ENCODE measurements around the gene CITED2. TPM values are rescaled to one million over a fixed set of nuclear protein-coding genes. Genes with fewer than 3 reads are reported as not detected.
A peak's percentile ranks its signal among the peaks of the same experiment; 100 is the strongest.

Gene CITED2
- total RNA-seq, 4 donors from 2014 or later, result 103 to 553 (median 336) TPM

DNA sequence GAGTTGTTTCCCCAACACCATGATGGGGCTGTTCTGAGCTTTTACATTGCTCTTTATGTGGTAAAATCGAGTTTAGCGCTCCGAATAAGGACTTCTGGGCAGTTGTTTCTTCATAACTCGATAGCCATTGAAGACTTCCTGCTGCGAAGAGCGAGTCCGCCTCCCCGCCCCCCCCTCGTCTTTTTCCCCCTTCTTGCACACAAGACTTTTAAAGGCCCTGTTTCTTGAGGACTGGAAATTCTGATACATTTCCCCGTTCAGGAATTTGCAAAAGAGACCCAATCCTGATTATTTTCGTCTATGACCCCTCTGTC, 1.5 kb upstream of the CITED2 start:
- Histone ChIP-seq H3K36me3 (peaks cover 0 to 18% of the 10 kb centered on the region in 2 donors), H3K27ac (peak overlapping the region; percentile 90 to 97 (median 96)), H3K4me3 (peak overlapping the region; percentile 79), H3K27me3 (no peaks in the 10 kb centered on the region), H3K4me1 (peaks cover 0 to 20% (median 0%) of the 10 kb centered on the region in 3 donors), H3K9me3 (no peaks in the 10 kb centered on the region)
- WGBS, 2 donors (ENCODE audit: low coverage in 1 of 2), result 0 to 7% methylated on average over 6 to 9 of the region's 11 CpGs
- TF ChIP-seq EP300 (IDR thresholded peaks at IDR 0.05) (no peak), POLR2A (IDR thresholded peaks at IDR 0.05) (no peak), POLR2AphosphoS5 (IDR thresholded peaks at IDR 0.05) (no peak)
- TF ChIP-seq, protein P1, sequence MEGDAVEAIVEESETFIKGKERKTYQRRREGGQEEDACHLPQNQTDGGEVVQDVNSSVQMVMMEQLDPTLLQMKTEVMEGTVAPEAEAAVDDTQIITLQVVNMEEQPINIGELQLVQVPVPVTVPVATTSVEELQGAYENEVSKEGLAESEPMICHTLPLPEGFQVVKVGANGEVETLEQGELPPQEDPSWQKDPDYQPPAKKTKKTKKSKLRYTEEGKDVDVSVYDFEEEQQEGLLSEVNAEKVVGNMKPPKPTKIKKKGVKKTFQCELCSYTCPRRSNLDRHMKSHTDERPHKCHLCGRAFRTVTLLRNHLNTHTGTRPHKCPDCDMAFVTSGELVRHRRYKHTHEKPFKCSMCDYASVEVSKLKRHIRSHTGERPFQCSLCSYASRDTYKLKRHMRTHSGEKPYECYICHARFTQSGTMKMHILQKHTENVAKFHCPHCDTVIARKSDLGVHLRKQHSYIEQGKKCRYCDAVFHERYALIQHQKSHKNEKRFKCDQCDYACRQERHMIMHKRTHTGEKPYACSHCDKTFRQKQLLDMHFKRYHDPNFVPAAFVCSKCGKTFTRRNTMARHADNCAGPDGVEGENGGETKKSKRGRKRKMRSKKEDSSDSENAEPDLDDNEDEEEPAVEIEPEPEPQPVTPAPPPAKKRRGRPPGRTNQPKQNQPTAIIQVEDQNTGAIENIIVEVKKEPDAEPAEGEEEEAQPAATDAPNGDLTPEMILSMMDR (IDR thresholded peaks at IDR 0.05), result no peak
- no peak for ATAC-seq

DNA sequence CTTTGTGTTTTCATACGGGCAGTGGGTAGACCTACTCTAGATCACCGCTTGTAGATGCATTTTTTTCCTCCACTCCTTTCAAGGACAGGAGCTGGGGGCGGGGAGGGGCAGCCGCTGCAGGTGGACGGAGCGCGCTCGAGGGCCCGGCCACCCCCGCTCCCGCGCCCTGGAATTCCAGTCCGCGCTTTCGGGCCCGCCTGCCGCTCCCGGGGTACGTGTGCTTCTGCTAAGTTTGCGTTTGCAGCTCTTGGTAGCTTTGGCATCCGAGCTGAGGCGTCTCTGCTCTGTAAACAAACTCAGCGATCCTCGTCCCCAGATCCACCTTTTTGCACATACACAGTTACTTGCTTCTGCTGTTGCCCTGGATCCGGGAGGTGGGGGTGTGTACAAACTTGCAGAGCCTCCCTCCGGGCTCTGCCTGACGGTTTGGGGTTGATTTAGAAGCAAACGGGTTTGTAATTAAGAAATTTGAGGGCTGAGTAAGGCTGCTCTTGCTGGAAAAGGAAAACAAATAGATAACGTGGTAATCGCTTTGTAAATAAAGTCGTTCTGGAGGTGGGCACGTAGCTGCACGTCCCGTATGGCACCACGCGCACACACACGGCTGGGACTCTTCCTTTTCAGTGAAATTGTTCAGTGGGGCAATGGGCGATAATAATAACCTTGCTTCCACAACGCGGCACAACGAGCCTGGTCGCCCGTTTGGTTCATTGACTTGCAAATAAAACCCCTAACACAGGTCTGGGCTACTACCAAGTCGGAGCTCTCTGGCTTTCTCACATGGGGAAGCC, 973 bp upstream of the CITED2 start:
- Histone ChIP-seq H3K36me3 (peaks cover 0 to 18% of the 10 kb centered on the region in 2 donors), H3K4me3 (peak overlapping the region; percentile 79), H3K27me3 (no peaks in the 10 kb centered on the region), H3K27ac (peak overlapping the region; percentile 90 to 97 (median 96)), H3K4me1 (peaks cover 0 to 26% (median 0%) of the 10 kb centered on the region in 3 donors), H3K9me3 (no peaks in the 10 kb centered on the region)
- TF ChIP-seq, protein P1 (IDR thresholded peaks at IDR 0.05), result peak in 1 of 4 experiments; percentile 34
- TF ChIP-seq POLR2A (IDR thresholded peaks at IDR 0.05), result peak; percentile 44 to 49
- TF ChIP-seq POLR2AphosphoS5 (IDR thresholded peaks at IDR 0.05), result peak; percentile 91
- no peak for TF ChIP-seq EP300 (IDR thresholded peaks at IDR 0.05)
- ATAC-seq, result peak; percentile 84
- 0 to 1% methylated on average over 17 to 27 of the region's 44 CpGs for WGBS, 2 donors (ENCODE audit: low coverage in 1 of 2)

DNA sequence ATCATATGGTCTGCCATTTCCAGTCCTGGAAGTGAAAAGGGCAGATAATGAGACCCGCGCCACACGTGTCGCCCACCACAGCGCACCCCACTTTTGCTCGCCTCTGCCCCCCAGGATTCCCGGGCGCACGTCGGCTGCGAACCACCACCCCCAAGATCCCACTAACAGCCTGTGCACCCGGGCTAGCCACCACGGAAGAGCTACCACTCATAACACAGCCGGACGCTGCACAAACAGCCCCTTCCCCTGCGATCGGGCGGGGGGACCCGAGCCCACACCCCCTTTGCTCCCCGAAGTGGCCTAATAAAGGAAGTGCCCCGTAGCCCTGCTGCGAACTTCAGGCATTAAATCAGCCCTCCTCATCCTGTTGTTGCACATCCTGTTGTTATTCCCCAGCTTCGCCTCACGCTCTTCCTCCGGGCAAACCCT, 506 bp downstream of the CITED2 start:
- H3K4me3 ChIP-seq, result peak overlapping the region; percentile 79
- WGBS, 2 donors (ENCODE audit: low coverage in 1 of 2), result 0% methylated on average over 1 to 4 of the region's 25 CpGs
- no peaks in the 10 kb centered on the region for H3K27me3 ChIP-seq
- H3K36me3 ChIP-seq, result peaks cover 0 to 18% of the 10 kb centered on the region in 2 donors
- no peak for TF ChIP-seq EP300 (IDR thresholded peaks at IDR 0.05)
- H3K4me1 ChIP-seq, result peaks cover 2 to 40% (median 10%) of the 10 kb centered on the region in 3 donors
- H3K9me3 ChIP-seq, result no peaks in the 10 kb centered on the region
- peak overlapping the region; percentile 84 to 97 (median 96) for H3K27ac ChIP-seq
- ATAC-seq, result no peak

DNA sequence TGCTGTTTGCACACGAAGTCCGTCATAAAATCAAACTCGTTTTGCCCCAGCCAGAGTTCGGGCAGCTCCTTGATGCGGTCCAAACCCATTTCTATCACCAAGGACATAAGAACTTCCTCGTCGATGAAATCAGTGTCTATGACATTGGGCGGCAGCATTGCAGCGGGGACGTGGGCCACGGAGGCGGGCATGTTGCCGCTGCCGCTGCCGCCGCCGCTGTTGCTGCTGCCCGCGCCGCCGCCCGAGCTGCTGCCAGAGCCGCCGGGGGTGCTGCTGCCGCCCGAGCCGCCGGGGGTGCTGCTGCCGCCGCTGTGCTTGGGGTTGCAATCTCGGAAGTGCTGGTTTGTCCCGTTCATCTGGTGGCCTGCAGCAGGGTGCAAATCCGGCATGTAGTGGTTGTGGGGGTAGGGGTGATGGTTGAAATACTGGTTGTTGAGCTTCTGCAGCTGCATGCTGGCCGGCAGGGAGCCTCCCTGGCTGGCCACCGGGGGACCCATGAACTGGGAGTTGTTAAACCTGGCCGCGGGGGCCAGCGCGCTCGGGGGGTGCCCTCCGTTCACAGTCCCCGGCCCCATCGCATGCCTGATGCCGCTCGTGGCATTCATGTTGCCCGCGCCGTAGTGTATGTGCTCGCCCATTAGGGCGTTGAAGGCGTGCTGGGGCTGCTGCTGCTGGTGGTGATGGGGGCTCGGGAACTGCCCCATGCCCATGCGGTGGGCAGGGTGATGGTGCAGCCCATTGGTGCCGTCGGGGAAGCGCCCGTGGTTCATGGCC, 1.1 kb downstream of the CITED2 start:
- H3K9me3 ChIP-seq, result no peaks in the 10 kb centered on the region
- TF ChIP-seq, protein P1 (IDR thresholded peaks at IDR 0.05), result peak in 3 of 4 experiments; percentile 33 to 55 (median 46)
- TF ChIP-seq POLR2AphosphoS5 (IDR thresholded peaks at IDR 0.05) (peak; percentile 33), EP300 (IDR thresholded peaks at IDR 0.05) (no peak), POLR2A (IDR thresholded peaks at IDR 0.05) (peak in 1 of 2 donors; percentile 15)
- peak overlapping the region; percentile 84 to 97 (median 96) for H3K27ac ChIP-seq
- ATAC-seq, result no peak
- H3K4me1 ChIP-seq, result peaks cover 2 to 46% (median 10%) of the 10 kb centered on the region in 3 donors
- H3K4me3 ChIP-seq, result peak overlapping the region; percentile 79
- no peaks in the 10 kb centered on the region for H3K27me3 ChIP-seq
- 0% methylated on average over 3 to 12 of the region's 57 CpGs for WGBS, 2 donors (ENCODE audit: low coverage in 1 of 2)
- H3K36me3 ChIP-seq, result peaks cover 0 to 18% of the 10 kb centered on the region in 2 donors
